ENCODE results near the gene TTLL5.
A peak's percentile ranks its signal among the peaks of the same experiment; 100 is the strongest.

TTLL5 gene

GRCh38 chr14:75984674-75985073 is 323.6 kb downstream of the TTLL5 start:
- Histone ChIP-seq H3K36me3 (ENCODE audit: control insufficient read depth, insufficient read depth, low read length) (peaks cover 8% of the 10 kb centered on the region), H3K9me3 (ENCODE audit: control insufficient read depth, low read length) (no peaks in the 10 kb centered on the region), H3K27ac (ENCODE audit: low read depth, low read length, severe bottlenecking) (no peak overlapping the region), H3K4me1 (ENCODE audit: control insufficient read depth, insufficient read depth, low read length, poor library complexity, severe bottlenecking) (peaks cover 21% of the 10 kb centered on the region), H3K4me3 (ENCODE audit: extremely low read depth, insufficient read depth, low read length, poor library complexity, severe bottlenecking) (no peak overlapping the region)
- WGBS, 2 experiments (ENCODE audit: insufficient coverage in 2 of 2): 89 to 100% methylated on average over 1 of the region's 2 CpGs

DNA sequence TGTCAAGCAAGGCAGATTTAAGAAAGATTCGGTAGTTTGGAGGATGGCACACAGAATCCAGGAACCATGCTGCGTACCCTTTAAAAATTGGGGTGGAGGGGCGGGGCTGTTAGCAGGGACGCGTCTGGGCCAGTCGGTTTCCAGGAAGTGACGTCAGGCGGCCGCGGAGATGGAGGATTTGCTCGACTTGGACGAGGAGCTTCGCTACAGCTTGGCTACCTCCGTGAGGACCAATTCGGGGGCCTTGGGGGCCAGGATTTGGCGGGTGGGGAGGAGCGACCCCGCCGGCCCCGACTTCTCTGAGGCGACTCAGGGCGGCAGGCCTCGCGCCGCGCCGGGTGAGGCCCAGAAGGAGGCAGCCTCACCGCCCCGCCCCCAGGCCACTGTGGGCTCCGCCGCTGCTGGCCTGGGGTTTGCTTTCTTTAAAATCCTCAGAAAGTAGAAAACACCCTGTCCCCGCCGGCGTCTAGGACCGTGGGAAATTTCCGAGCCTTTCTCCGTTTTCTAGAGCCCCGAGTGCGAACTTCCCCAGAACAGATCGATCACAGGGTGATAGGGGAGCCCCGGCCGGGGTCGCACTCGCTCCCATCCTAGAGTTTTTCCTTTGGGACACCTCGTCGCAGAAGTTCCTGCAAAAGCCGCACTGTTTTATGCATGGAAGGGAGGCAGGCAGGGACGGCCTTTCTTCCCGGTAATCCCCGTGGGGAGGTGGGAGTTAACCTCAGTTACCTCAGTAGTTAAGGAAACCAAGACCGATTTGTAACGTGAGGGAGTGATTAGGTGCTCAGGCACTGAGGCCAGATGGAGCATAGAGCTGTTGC is 324.8 kb downstream of the TTLL5 start, which contains the start of gene IFT43:
Gene IFT43, plus strand, starts transcription at position 146 of the 821 bp plus-strand sequence. Its CDS starts 24 bp downstream, at position 170.
- Histone ChIP-seq H3K27ac (ENCODE audit: low read depth, low read length, severe bottlenecking) (peak within 1 kb of the TSS; percentile 74), H3K4me3 (ENCODE audit: extremely low read depth, insufficient read depth, low read length, poor library complexity, severe bottlenecking) (peak within 1 kb of the TSS; percentile 77), H3K9me3 (ENCODE audit: control insufficient read depth, low read length) (no peaks in the 10 kb centered on the region), H3K4me1 (ENCODE audit: control insufficient read depth, insufficient read depth, low read length, poor library complexity, severe bottlenecking) (peaks cover 12% of the 10 kb centered on the region), H3K36me3 (ENCODE audit: control insufficient read depth, insufficient read depth, low read length) (peaks cover 17% of the 10 kb centered on the region)
- WGBS, 2 experiments (ENCODE audit: insufficient coverage in 2 of 2): 0 to 1% methylated on average over 38 to 42 of the region's 52 CpGs

DNA sequence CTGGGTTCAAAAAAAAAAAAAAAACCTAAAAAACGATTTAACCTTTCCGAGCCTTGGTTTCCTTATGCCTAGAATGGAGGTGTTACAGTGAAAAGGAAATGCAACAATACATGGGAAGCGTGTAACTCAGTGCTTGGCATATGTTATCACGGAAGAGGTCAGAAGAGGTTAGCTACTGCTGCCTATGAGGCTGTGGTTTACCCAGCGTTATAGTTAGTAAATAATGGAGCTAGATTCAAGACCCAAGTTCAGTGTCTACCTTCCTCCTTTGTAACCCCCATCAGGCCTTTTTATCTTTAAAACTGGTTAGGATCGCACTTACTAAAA is 325.4 kb downstream of the TTLL5 start:
- Histone ChIP-seq H3K36me3 (ENCODE audit: control insufficient read depth, insufficient read depth, low read length) (peaks cover 19% of the 10 kb centered on the region), H3K9me3 (ENCODE audit: control insufficient read depth, low read length) (no peaks in the 10 kb centered on the region), H3K4me1 (ENCODE audit: control insufficient read depth, insufficient read depth, low read length, poor library complexity, severe bottlenecking) (peaks cover 6% of the 10 kb centered on the region), H3K4me3 (ENCODE audit: extremely low read depth, insufficient read depth, low read length, poor library complexity, severe bottlenecking) (peak overlapping the region; percentile 77), H3K27ac (ENCODE audit: low read depth, low read length, severe bottlenecking) (no peak overlapping the region)
- WGBS, 2 experiments (ENCODE audit: insufficient coverage in 2 of 2): 50 to 74% methylated on average over 4 of the region's 6 CpGs

DNA sequence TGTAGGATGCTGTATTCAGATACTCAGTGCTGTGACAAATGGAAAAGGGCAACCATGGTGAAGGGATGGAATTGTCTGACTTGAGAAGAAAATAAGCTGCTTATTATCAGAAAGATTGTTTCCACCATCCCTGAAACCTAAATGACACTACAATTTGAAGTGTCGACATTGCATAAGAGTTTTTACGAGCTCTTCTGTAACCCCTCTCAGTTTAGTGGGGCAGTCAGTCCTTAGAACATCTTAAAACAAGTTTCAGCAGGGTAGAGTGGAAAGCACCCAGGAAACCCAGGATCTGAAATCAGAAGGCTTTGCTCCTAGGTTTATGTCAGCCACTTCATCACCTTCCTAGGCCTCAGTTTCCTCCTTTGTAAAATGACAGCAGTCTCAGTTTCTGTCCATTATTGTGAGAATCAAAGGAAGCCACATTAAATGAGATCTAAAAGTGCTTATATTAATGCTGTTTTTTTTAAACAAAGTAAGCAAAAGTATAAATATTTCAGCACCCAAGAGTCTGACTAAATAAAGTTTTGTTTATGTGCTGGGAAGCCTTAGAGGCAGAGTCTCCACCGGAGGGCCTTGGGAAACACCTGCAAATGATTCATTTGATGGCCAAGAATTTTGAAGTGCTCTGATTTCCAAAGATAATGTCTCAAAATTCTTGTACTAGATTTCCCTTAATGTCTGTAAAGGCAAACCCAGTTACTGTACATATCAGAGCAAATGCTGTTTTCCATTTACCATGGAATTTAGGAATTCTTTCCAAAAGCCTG is 326.3 kb downstream of the TTLL5 start:
- Histone ChIP-seq H3K36me3 (ENCODE audit: control insufficient read depth, insufficient read depth, low read length) (peaks cover 26% of the 10 kb centered on the region), H3K4me1 (ENCODE audit: control insufficient read depth, insufficient read depth, low read length, poor library complexity, severe bottlenecking) (peaks cover 3% of the 10 kb centered on the region), H3K4me3 (ENCODE audit: extremely low read depth, insufficient read depth, low read length, poor library complexity, severe bottlenecking) (no peak overlapping the region), H3K9me3 (ENCODE audit: control insufficient read depth, low read length) (no peaks in the 10 kb centered on the region), H3K27ac (ENCODE audit: low read depth, low read length, severe bottlenecking) (no peak overlapping the region)
- WGBS, 2 experiments (ENCODE audit: insufficient coverage in 2 of 2): 83 to 100% methylated on average over 2 to 3 of the region's 3 CpGs

DNA sequence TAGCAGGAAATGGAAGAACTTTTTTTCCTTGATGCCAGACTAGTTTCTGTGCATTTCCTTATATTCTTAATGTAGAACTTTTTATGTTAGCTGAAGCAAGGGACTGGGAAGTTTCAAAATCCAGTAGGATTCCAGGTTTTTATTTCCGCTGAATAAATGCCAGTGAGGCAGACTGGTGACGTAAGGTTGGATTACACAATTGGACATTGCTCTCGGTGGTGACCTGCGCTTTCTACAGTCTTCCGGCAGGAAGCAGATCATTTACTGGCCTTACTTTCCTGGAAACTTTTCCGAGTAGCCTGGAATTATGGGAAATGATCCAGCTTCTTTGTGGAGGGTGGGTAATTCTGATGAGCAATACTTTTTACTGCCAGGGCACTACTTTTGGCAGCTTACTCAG is 328.1 kb downstream of the TTLL5 start:
- Histone ChIP-seq H3K4me1 (ENCODE audit: control insufficient read depth, insufficient read depth, low read length, poor library complexity, severe bottlenecking) (peaks cover 3% of the 10 kb centered on the region), H3K9me3 (ENCODE audit: control insufficient read depth, low read length) (no peaks in the 10 kb centered on the region), H3K27ac (ENCODE audit: low read depth, low read length, severe bottlenecking) (no peak overlapping the region), H3K4me3 (ENCODE audit: extremely low read depth, insufficient read depth, low read length, poor library complexity, severe bottlenecking) (no peak overlapping the region), H3K36me3 (ENCODE audit: control insufficient read depth, insufficient read depth, low read length) (peaks cover 26% of the 10 kb centered on the region)
- WGBS, 2 experiments (ENCODE audit: insufficient coverage in 2 of 2): 92 to 94% methylated on average over 5 to 6 of the region's 6 CpGs

- WGBS, 2 experiments (ENCODE audit: insufficient coverage in 2 of 2): 92 to 100% methylated on average over 2 to 3 of the region's 4 CpGs
- H3K36me3 ChIP-seq (ENCODE audit: control insufficient read depth, insufficient read depth, low read length): peaks cover 29% of the 10 kb centered on the region
- no peaks in the 10 kb centered on the region for H3K9me3 ChIP-seq (ENCODE audit: control insufficient read depth, low read length)
- no peaks in the 10 kb centered on the region for H3K4me1 ChIP-seq (ENCODE audit: control insufficient read depth, insufficient read depth, low read length, poor library complexity, severe bottlenecking)
- no peak overlapping the region for H3K4me3 ChIP-seq (ENCODE audit: extremely low read depth, insufficient read depth, low read length, poor library complexity, severe bottlenecking)
- no peak overlapping the region for H3K27ac ChIP-seq (ENCODE audit: low read depth, low read length, severe bottlenecking)
Measured at GRCh38 chr14:75990297-75990696, 329.3 kb downstream of the TTLL5 start.

DNA sequence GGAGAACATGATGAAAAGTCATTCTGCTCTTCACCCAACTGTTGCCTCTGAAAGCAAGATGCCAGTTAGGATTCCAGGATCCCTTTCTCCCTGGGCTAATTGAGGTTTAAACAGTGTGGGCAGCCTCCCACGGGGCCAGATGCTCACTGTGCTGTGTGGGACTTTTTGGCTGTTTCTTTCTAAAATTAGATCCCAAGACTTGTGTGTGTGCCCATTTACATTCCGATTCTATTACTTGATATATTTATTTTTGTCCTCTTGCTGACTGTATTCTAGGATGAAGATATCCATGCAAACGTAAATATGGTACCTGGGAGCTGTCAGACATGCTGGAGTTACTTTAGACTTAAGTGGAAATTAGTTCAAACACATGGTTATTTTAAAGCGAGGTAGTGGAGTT is 330.7 kb downstream of the TTLL5 start:
- Histone ChIP-seq H3K4me1 (ENCODE audit: control insufficient read depth, insufficient read depth, low read length, poor library complexity, severe bottlenecking) (no peaks in the 10 kb centered on the region), H3K4me3 (ENCODE audit: extremely low read depth, insufficient read depth, low read length, poor library complexity, severe bottlenecking) (no peak overlapping the region), H3K36me3 (ENCODE audit: control insufficient read depth, insufficient read depth, low read length) (peaks cover 31% of the 10 kb centered on the region), H3K27ac (ENCODE audit: low read depth, low read length, severe bottlenecking) (no peak overlapping the region), H3K9me3 (ENCODE audit: control insufficient read depth, low read length) (no peaks in the 10 kb centered on the region)
- WGBS, 2 experiments (ENCODE audit: insufficient coverage in 2 of 2): 83 to 100% methylated on average over 1 of the region's 4 CpGs

- Histone ChIP-seq H3K27ac (ENCODE audit: low read depth, low read length, severe bottlenecking) (no peak overlapping the region), H3K4me3 (ENCODE audit: extremely low read depth, insufficient read depth, low read length, poor library complexity, severe bottlenecking) (no peak overlapping the region), H3K36me3 (ENCODE audit: control insufficient read depth, insufficient read depth, low read length) (peaks cover 49% of the 10 kb centered on the region), H3K9me3 (ENCODE audit: control insufficient read depth, low read length) (no peaks in the 10 kb centered on the region), H3K4me1 (ENCODE audit: control insufficient read depth, insufficient read depth, low read length, poor library complexity, severe bottlenecking) (no peaks in the 10 kb centered on the region)
- no CpG with 5 or more reads among the region's 1 CpG for WGBS, 2 experiments (ENCODE audit: insufficient coverage in 2 of 2)
Measured at GRCh38 chr14:75993567-75994041, 332.6 kb downstream of the TTLL5 start.

DNA sequence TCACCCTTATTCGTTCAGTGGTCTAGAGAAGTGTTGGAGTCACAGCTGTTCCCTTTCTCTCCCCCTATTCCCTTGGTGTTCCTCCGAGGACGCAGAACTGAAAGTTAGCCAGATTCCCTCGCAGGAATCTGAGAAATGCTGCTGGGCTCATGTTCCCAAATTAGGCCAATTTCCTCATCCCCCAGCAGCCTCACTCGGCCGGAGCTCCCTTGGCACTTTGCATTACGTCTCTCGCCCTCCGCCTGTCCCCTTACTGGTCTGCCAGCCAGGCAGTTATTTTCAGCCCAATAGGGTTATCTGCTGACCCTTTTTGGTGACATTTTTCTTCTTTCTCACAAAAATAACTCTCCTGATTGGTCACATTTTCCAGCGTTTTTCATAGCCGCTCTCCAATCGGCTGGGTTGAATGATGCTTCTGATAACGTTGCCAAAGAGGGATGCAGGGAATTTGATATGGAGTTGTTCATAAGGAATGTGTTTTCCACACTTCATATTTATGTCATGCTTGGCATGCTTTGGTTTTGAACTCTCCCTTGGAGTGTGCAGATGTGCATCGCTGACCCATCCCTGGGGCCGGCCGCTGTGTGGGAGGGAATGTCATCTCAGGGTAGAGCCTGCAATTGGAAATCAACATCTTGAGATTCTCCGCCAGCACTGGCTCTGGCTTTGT is 334.5 kb downstream of the TTLL5 start:
- Histone ChIP-seq H3K9me3 (ENCODE audit: control insufficient read depth, low read length) (no peaks in the 10 kb centered on the region), H3K27ac (ENCODE audit: low read depth, low read length, severe bottlenecking) (no peak overlapping the region), H3K36me3 (ENCODE audit: control insufficient read depth, insufficient read depth, low read length) (peaks cover 42% of the 10 kb centered on the region), H3K4me3 (ENCODE audit: extremely low read depth, insufficient read depth, low read length, poor library complexity, severe bottlenecking) (no peak overlapping the region), H3K4me1 (ENCODE audit: control insufficient read depth, insufficient read depth, low read length, poor library complexity, severe bottlenecking) (no peaks in the 10 kb centered on the region)
- WGBS, 2 experiments (ENCODE audit: insufficient coverage in 2 of 2): 89 to 94% methylated on average over 13 to 14 of the region's 17 CpGs

DNA sequence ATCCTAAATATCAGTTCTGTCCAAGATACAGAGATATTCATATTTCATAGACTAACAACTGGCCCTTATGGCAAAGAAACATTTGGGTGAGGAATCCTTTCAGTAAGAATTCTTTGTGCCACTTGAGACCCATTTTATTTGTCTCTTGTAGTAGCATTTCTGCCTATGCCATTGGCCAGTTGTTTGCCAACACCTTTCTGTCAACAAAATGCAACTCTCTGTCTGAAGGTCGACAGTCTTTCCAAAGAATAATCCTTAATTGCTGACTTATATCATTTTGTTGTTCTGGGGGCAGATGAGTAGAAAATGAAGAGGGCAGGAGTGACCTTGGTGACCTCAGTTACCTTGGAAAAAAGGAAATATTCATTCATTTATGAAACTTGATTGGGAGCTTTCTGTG is 335.4 kb downstream of the TTLL5 start:
- no peak overlapping the region for H3K27ac ChIP-seq (ENCODE audit: low read depth, low read length, severe bottlenecking)
- WGBS, 2 experiments (ENCODE audit: insufficient coverage in 2 of 2): no CpG with 5 or more reads among the region's 1 CpG
- H3K4me1 ChIP-seq (ENCODE audit: control insufficient read depth, insufficient read depth, low read length, poor library complexity, severe bottlenecking): no peaks in the 10 kb centered on the region
- H3K36me3 ChIP-seq (ENCODE audit: control insufficient read depth, insufficient read depth, low read length): peaks cover 49% of the 10 kb centered on the region
- no peak overlapping the region for H3K4me3 ChIP-seq (ENCODE audit: extremely low read depth, insufficient read depth, low read length, poor library complexity, severe bottlenecking)
- H3K9me3 ChIP-seq (ENCODE audit: control insufficient read depth, low read length): no peaks in the 10 kb centered on the region

Data from mesodermal cell (in vitro differentiated cells).